Breast epithelium (tissue), 3 donors: ENCODE data around the gene QPCT.

Experiments used
- CTCF ChIP-seq, 3 donors: fragments of 450-650 bp; IDR thresholded peaks; one replicate each; pipeline ENCODE4 v1.5.1; 2016 to 2017; ENCODE audit warnings: antibody characterized with exemption in 3 of 3, mild to moderate bottlenecking in 3 of 3, moderate library complexity in 3 of 3
- POLR2A ChIP-seq: fragments of 450-650 bp; IDR thresholded peaks from one replicate; pipeline ENCODE4 v1.6.1; 2016; ENCODE audit warnings: antibody characterized with exemption, mild to moderate bottlenecking, moderate library complexity
- POLR2AphosphoS5 ChIP-seq, 3 donors: sonication (generic); formaldehyde crosslinking; IDR thresholded peaks; one replicate each; pipeline ENCODE4 v1.6.1; 2017; ENCODE audit warnings: antibody characterized with exemption in 3 of 3

DNA sequence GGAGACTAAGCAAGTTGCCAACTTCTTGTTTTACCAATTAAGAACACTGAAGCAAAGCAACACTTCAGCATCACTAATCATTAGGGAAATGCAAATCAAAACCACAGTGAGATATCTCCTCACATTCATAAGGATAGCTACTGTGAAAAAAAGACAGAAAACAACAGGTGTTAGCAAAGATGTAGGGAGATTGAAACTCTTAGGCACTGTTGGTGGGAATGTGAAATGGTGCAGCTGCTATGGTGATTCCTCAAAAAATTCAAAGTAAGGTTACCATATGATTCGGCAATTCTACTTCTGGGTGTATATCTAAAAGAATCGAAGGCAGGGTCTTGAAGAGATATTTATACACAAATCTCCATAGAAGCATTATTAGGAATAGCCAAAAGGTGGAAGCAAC is 11.2 kb upstream of the QPCT start:
- TF ChIP-seq POLR2AphosphoS5 (IDR thresholded peaks at IDR 0.05) (no peak), POLR2A (no peak), CTCF (IDR thresholded peaks at IDR 0.05) (no peak)
